AG10803 (cell line): Measurements from ENCODE around the gene METTL14.

ENCODE experiments used
- DNase-seq: peaks from one replicate; pipeline ENCODE4 v3.0.0; 2010; ENCODE audit warnings: low read depth
- H3K4me3 ChIP-seq: 2 replicates; pipeline ENCODE4 v1.5.1; 2011; ENCODE audit warnings: mild to moderate bottlenecking, low read length, control low read depth
- CTCF ChIP-seq: conservative IDR thresholded peaks from 2 replicates; pipeline ENCODE4 v1.5.1; 2011; ENCODE audit warnings: mild to moderate bottlenecking, low read length, control low read depth, inconsistent platforms

Gene METTL14

GRCh38 chr4:118760092-118760491 is 74.9 kb downstream of the METTL14 start:
- TF ChIP-seq CTCF: no peak
- no peak for DNase-seq
- H3K4me3 ChIP-seq: no peak overlapping the region

- no peak overlapping the region for H3K4me3 ChIP-seq
- TF ChIP-seq CTCF: no peak
- DNase-seq: no peak
Measured at GRCh38 chr4:118760493-118760892, 75.3 kb downstream of the METTL14 start.

GRCh38 chr4:118761397-118762016 is 76.3 kb downstream of the METTL14 start:
- H3K4me3 ChIP-seq: no peak overlapping the region
- TF ChIP-seq CTCF: no peak
- DNase-seq: no peak

- H3K4me3 ChIP-seq: no peak overlapping the region
- no peak for DNase-seq
- no peak for TF ChIP-seq CTCF
Measured at GRCh38 chr4:118762155-118762554, 77.0 kb downstream of the METTL14 start.

GRCh38 chr4:118762730-118763477 is 77.7 kb downstream of the METTL14 start:
- H3K4me3 ChIP-seq: no peak overlapping the region
- no peak for TF ChIP-seq CTCF
- peak; percentile 76 for DNase-seq
